NT2/D1 (cell line): ENCODE results near the gene GALM.

Experiments
- SUZ12 ChIP-seq: IDR thresholded peaks from 2 replicates; pipeline ENCODE4 v1.6.1; 2011; ENCODE audit not compliant: insufficient read length, insufficient read depth; ENCODE audit errors: extremely low read depth
- YY1 ChIP-seq: IDR thresholded peaks from 2 replicates; pipeline ENCODE4 v1.6.1; 2011; ENCODE audit not compliant: insufficient read length, insufficient read depth
- ZNF274 ChIP-seq: IDR thresholded peaks from 2 replicates; pipeline ENCODE4 v1.6.1; 2011; ENCODE audit warnings: mild to moderate bottlenecking, low read depth, low read length

DNA sequence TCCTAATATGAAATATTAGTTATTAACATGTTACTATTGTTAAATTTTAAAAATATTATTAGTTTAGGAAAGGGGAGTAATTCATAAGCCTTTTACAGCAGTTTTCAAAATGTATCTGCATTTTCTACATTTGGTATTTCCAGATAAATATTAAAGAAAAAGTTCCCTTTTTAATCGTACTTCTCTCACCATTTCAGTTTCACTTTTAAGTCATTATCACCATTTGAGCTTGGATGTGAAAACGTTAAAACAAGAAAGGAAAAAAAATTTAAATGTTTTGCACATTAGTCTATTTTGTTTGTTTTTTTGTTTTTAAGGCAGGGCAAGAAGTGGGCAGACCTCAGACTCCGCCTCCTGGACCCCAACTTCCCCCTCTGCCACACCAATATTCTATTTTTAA is 88.6 kb downstream of the GALM start:
- TF ChIP-seq YY1 = no peak
- TF ChIP-seq SUZ12 = no peak
- TF ChIP-seq ZNF274 = no peak
